ENCODE data around the gene KIR3DL2.

DNA sequence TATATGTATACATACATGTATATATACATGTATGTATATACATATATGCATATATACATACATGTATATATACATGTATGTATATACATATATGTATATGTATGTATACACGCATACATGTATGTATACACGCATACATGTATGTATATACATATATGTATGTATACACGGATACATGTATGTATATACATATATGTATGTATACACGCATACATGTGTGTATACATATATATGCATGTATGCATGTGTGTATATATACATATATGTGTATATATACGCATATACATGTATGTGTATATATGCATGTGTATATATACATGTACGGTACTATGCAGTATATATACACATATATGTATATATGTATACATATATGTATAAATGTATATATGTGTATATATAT, 53.1 kb downstream of the KIR3DL2 start:
- TF ChIP-seq, protein P1, sequence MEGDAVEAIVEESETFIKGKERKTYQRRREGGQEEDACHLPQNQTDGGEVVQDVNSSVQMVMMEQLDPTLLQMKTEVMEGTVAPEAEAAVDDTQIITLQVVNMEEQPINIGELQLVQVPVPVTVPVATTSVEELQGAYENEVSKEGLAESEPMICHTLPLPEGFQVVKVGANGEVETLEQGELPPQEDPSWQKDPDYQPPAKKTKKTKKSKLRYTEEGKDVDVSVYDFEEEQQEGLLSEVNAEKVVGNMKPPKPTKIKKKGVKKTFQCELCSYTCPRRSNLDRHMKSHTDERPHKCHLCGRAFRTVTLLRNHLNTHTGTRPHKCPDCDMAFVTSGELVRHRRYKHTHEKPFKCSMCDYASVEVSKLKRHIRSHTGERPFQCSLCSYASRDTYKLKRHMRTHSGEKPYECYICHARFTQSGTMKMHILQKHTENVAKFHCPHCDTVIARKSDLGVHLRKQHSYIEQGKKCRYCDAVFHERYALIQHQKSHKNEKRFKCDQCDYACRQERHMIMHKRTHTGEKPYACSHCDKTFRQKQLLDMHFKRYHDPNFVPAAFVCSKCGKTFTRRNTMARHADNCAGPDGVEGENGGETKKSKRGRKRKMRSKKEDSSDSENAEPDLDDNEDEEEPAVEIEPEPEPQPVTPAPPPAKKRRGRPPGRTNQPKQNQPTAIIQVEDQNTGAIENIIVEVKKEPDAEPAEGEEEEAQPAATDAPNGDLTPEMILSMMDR (conservative IDR thresholded peaks at IDR 0.05): no peak
- no peak for TF ChIP-seq EZH2 (IDR thresholded peaks at IDR 0.05; ENCODE audit: low read depth)
